Hematopoietic multipotent progenitor cell treated with erythropoietin and hydrocortisone succinate and interleukin-3 and kit ligand, for 15 days (in vitro differentiated cells): ENCODE data around the gene UBALD2.
A peak's percentile ranks its signal among the peaks of the same experiment; 100 is the strongest.
"Not testable (repeated sequence)": the region's sequence is repeated elsewhere in the genome, so short reads cannot be mapped to it uniquely, and the experiment has no call there.

ENCODE experiments used
- DNase-seq: peaks from one replicate; pipeline ENCODE4 v3.0.0-alpha.2; 2015; ENCODE audit warnings: low spot score

The UBALD2 gene

DNA sequence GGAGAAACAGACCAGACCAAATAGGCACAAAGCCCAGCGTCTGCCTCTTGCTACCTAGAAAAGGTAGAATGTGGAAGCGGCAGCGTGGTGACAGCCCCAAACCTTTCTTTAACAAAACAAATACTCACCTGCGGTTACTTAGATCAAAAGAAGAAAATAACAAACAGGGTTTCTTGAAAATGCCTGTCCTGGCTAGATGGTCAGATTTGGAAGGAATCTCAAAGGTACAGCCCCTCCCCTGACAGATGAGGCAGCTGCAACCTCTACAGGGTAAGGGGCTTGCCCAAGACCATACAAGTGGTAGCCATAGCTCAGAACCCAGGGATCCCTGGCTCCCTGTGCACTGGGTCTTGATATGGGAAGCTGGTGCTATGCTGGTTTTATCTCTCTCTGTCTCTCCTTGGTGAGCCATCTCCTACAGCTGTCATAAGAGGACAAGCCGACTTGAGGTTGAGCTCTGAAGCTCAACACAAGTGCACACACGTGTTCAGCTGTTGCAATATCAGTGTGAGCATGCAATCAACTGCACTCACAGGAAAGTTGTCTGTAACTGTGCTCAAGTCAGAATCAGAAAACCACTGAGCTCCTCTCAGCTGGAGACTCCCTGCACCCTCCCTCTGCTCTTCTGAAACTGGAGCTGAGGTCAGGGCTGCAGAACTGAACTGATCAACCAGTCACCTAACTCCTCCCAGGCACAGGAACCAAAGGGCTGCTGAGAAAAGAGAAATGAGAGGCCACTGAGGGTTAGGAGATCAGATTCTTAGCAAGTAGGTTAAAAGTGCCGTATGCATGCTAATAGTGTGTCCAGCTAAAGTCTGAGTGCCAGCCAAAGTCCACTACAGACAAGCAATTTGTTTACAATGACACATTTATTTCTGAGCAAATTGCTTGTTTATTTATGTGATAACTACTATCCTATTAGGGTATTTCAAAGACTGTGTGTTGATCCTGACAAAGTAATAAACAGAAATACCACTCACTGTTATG, 18.8 kb upstream of the UBALD2 start:
- no peak for DNase-seq

DNA sequence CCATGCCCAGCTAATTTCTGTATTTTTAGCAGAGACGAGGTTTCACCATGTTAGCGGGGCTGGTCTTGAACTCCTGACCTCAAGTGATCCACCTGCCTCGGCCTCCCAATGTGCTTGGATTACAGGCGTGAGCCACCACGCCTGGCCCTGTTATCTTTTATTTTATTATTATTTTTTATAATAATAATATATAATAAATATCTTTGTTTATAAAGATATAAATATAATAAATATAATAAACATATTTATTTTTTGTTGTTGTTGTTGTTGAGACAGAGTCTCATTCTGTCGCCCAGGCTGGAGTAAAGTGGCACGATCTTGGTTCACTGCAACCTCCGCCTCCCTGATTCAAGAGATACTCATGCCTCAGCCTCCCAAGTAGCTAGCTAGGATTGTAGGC, 17.8 kb upstream of the UBALD2 start:
- no peak for DNase-seq

DNA sequence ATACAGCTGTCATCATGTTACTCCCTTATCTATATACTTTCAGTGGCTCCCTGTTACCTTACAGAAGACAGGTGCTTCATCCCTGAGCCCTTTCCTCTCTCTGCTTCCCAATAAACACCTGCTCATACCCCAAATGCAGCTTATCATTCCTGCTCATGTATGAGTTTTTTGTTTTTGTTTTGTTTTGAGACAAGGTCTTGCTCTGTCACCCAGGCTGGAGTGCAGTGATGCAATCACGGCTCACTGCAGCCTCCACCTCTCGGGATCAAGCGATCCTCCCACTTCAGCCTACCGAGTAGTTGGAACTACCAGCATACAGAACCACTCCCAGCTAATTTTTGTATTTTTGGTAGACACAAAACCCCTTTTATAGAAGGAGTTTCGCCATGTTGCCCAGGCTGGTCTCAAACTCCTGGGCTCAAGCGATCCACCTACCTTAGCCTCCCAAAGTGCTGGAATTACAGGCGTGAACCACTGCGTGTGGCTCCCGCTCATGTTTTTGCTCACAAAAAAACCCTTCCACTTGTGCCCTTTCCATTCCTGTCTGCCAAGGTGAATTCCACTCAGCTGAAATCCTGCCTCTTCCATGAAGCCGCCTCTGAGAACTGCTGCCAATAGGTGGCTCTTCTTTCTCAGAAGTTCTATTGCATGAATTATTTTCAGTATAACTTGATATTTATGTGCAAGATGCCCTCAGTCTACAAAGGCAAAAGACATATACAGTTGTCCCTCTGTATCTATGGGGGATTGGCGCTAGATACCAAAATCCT, 16.9 kb upstream of the UBALD2 start:
- no peak for DNase-seq

DNA sequence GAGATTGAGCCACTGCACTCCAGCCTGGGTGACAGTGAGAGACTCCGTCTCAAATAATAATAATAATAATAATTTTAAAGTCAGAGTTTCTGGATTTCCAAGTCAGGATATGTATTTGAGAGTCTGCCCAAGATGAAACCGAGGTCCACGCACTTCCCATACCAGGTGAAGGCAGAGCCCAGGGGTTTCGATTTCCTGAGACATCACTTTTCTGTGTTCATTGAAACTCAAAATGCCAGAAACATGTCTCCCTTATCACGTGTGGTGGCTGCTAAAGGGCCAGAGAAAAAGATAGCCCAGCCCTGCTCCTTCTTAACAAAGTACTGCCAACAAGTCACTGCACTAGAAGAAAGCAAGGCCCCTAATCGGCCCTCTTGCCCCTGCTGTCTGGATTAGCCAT, 15.0 kb upstream of the UBALD2 start:
- DNase-seq: no peak

DNA sequence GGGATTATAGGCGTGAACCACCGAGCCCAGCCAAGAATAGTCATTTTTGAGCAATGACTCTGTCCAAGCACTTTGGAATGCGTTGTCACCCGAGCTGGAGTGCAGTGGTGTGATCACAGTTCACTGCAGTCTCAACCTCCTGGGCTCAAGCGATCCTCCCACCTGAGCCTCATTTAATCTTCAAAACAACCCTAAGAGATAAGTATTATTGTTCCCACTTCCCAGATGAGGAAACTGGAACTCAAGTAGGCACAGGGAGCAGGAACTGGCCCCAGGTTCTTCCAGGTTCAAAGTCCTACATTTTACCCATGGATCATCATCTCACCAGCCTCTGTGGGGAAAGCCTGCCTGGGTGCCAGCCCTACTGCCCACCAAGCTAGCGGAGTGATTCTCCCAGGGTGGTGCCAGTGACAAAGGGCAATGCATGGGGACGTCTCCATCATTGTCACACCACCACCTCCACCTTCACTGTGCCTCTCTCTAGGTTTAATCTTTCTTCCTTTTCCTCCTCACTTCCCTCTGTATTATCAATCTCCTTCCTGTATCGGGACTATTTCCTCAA, 13.6 kb upstream of the UBALD2 start:
- no peak for DNase-seq

DNA sequence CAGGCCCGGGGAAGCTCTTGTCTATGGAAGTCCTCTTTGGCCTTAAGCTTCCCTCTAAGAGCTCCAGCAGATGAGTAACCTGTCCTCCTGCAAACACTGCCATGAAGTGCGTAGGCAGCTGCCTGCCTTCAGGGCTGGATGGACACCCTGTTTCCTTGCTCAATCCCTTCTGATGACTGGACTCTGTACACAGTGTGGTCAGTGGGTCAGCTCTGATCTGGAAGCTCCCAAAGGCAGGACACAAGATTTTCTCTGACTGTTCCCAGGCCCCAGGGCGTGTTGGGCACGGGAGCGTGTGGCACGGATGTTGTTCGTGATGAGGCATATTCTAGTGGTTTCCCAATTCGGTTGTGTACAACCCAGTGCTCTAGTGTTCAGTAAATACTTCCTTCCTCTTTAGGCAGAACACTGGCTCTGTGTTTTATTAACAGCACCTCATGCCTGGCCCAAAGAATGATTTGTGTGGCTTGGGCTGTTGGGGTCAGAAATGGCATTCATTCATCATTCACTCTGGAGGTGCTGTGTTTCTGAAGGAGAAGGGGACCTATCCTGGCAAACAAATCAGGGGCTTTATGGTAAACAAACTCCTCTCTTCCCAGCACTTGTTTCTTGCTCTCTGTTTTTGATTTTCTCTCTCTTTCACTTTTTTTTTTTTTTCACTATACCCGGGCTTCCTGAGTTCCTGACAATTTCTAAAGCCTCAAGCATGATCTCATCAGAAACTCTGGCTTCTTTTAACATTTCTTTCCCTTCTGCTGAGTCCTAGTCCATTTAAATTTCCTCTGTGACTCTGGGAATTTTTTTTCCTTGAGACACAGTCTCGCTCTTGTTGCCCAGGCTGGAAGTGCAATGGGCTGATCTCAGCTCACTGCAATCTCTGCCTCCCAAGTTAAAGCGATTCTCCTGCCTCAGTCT, 12.9 kb upstream of the UBALD2 start:
- no peak for DNase-seq

DNA sequence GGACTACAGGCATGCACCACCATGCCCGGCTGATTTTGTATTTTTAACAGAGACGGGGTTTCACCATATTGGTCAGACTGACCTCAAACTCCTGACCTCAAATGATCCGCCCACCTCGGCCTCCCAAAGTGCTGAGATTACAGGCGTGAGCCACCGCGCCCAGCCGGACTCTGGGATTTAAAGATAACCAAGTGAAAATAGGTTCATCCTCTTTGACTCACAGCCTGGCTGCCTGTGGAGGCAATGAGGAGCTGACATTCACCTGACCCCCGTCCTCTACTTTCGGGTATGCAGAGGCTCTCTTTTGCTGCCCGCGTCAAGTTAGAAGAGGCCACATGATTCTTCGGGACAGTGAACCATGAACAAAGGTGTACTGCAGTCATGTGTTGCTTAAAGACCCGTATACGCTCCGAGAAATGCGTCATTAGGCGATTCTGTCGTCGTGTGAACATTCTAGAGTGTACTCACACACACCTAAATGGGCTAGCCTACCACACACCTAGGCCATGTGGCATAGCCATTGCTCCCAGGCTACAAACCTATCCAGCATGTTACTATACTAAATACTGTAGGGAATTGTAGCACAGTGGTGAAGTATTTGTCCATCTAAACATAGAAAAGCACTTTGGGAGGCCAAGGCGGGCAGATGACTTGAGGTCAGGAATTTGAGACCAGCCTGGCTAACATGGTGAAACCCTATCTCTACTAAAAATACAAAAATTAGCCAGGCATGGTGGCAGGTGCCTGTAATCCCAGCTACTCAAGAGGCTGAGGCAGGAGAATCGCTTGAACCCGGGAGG, 12.0 kb upstream of the UBALD2 start:
- not testable (repeated sequence) for DNase-seq

DNA sequence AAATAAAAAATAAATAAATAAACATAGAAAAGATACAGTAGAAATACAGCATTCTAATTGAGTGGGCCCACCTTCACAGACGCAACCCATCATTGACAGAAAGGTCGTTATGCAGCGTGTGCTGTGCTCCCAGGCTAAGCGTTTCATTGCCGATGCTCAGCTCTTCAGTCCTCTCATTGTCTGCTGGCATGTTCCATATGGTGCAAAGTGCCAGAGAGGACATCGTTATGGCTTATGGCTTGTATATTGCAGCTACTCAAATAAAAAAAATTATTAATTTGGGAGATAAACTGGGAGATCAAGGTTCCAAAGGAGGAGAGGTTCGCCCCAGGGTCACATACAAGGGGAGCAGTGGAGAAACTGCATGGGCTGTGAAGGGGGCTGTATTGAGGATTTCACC, 11.3 kb upstream of the UBALD2 start:
- DNase-seq: no peak

DNA sequence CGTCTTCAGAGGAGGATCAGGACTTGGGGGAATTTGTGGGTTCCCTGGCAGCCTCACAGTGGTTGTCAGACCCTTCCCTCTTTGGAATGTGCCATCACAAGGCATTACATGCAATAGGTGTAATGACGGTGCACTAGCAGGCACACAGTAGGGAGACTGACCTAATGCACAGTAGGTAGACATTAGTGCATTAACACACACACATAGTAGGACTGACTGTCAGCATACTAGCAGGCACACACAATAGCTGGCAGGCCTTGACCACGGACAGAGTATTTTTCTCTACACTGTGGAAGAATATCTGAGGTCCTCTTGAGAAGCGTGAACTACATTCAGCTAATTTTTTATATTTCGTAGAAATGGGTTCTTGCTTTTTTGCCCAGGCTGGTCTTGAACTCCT, 10.9 kb upstream of the UBALD2 start:
- DNase-seq: no peak

DNA sequence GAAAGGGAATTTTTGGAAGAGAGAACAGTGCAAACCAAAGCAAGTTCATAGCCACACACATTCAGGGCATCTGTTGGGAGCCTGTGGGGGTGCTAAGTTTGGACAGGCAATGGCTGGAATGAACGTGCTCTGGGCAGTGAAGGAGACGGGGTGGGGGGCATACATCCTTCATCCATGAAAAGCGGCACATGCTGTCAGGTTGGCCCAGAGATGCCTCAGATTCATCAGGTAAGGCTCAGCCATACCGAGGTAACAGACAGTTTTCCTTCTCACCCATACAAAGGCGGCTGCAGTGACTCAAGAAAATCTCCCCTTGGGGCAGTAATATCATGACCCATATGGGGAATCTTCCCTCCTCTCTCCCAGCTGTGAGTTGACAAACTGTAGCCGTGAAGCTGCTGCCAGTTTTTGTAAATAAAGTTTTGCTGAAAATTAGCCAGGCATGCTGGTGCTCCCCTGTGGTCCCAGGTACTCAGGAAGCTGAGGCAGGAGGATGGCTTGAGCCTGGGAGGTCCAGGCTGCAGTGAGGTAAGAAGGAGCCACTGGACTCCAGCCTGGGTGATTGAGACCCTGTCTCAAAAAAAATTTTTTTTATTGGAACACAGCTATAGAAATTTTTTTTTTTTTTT, 9.2 kb upstream of the UBALD2 start:
- DNase-seq: no peak

DNA sequence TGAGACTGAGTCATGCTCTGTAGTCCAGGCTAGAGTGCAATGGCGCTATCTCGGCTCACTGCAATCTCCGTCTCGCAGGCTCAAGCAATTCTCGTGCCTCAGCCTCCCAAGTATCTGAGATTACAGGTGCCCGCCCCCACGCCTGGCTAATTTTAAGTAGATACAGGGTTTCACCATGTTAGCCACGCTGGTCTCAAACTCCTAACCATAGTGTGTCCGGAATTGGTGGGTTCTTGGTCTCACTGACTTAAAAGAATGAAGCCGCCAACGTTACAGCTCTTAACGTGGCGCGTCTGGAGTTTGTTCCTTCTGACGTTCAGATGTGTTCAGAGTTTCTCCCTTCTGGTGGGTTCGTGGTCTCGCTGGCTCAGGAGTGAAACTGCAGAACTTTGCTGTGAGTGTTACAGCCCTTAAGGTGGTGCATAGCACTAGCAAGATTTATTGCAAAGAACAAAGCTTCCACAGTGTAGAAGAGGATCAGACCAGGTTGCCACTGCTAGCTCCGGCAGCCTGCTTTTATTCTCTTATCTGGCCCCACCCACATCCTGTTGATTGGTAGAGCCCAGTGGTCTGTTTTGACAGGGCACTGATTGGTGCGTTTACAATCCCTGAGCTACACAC, 8.6 kb upstream of the UBALD2 start:
- not testable (repeated sequence) for DNase-seq

DNA sequence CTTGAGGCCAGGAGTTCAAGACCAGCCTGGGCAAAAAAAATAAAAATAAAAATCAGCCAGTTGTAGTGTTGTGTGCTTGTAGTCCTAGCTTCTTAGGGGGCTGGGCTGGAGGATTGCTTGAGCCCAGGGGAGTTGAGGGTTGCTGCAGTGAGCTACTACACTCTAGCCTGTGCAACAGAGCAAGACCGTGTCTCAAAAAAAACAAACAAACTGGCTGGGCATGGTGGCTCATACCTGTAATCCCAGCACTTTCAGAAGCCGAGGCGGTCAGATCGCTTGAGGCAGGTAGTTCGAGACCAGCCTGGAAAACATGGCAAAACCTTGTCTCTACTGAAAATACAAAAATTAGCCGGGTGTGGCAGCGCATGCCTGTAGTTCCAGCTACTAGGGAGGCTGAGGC, 4.9 kb upstream of the UBALD2 start:
- DNase-seq: no peak

DNA sequence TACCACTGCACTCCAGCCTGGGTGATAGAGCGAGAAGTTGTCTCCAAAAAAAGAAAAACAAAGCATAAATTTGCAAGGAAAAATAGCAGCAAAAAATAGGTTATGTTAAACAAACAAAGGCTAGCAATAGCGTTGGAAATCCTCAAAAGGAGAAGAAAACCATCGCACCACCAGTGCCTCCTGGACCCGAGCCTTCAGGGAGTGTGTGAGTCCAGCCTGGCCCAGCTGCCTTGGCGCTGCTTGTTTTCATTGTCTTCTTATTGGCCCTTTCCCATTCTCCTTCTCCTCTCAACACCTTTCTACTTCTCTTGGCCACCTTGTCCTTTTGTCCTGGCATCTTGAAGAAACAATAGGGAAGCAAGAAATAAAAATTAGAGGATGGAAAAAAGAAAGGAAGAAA, 4.5 kb upstream of the UBALD2 start:
- no peak for DNase-seq

DNA sequence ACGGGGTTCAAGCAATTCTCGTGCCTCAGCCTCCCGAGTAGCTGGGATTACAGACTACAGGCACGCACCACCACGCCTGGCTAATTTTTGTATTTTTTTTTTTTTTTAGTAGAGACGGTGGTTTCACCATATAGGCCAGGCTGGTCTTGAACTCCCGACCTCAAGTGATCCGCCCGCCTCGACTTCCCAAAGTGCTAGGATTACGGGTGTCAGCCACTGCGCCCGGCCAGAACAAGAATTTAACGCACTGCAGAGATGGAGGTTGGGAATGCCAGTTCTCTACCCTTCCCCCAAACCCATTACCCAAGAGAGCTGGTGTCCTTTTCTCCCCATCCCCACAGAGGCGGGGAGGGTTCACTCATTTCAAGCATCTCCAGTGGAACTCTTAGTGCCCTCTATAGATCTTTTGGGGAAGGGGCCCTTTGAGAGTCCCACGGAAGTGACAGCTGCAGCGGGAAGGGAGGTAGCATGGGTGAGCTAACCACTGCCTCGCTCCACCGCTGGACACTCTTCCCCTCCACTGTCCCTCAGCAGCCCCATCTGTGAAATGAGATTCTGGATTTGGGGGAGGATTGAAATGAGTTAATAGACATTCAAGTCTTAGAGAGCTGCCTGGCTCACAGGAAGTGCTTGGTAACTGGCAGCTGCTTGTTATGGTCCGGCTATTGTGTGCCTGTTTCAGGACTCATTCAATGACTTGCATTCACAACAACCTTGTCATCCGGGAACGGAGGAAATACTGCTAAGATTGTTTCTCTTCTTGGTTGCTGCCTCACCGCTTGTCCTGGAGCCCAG, 3.5 kb upstream of the UBALD2 start:
- no peak for DNase-seq

DNA sequence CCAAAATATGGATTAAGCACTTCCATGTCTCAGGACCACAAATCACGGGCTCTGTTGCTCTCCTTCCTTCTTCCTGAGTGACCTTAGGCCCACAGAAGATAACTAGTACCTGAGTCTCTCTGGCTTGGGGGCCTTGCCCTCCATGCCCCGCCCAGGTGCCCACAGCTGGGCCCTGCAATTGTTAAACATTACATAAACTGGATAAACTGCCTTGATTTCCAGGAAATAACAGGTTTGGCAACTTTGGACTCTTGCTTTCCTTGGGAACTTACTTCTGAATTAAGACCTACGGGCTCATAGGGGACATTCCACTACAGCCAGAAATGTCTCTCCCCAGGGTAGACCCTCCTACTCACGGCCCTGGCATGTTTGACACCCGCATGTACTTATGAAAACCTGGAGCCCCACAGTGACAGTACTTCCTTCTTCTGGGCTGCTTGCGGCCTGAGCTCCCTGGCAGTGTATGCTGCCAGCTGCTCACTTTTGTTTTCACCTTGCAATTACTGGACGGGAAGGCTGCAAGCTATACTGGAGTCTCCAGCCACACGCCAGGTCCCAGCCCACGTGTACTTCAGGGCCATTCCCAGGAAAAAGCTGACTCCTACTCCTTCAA, 2.3 kb upstream of the UBALD2 start:
- no peak for DNase-seq

DNA sequence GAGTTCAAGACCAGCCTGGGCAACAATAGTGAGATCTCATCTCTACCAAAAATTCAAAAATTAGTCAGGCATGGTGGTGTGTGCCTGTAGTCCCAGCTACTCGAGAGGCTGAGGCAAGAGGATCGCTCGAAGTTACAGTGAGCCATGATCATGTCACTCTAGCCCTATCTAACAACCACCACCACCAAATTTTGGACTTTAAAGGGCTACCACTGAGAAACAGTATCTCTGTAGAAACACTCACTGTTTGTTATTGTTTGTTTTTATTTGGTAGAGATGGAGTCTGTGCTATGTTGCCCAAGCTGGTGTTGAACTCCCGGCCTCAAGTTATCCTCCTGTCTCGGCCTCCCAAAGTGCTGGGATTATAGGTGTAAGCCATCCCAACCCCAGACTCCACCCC, 1.3 kb upstream of the UBALD2 start:
- no peak for DNase-seq

DNA sequence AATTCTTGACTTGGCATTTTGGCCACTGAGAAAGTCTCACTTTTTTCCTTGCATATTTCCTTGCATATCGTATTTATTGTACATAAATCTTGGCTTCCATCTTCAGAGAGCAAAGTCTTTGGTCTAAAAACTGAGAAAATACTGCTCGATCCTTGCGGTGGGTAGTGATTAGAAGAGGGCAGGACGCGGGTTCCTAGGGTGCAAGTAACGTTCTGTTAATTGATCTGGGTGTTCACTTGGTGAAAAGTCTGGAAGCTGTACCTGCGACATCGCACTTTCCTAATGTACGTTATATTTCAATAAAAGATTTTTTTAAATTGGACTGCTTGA, 758 bp upstream of the UBALD2 start:
- no peak for DNase-seq

DNA sequence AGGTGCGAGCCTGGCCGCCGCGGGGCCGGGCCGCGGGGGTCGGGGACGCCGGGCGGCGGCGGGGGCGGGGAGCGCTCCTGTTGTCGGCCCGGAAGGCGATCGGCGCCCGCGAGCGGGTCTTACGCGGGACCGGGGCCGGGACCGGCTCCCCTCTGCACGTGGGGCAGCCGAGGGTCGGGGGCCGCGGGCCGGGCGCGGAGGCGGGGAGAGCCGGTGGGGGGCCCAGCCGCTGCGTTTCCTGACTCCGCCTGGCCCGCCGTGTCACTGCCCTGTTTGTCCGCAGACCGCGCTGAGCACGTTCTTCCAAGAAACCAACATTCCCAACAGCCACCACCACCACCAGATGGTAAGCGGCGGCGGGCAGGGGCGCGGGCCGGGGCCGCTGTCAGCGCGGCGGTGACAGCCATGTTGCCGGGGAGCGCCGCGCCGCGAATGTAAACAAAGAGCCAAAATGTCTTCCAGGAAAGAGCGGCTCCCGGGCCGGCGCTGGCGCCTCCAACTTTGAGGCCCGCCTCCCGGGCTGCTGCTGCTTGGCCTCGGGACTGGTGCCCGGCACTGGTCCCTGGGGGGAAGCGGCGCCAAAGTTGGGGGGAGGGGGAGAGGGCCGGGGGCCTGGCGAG, 586 bp downstream of the UBALD2 start:
- peak; percentile 48 for DNase-seq
